HEK293 (cell line): ENCODE data around the gene SNX7.

Experiments used
- CTCF ChIP-seq: fragments of 450-650 bp; formaldehyde crosslinking; IDR thresholded peaks from 2 replicates; pipeline ENCODE4 v1.5.1; 2016; ENCODE audit warnings: missing biosample characterization, missing genetic modification characterization
- HIC1 ChIP-seq: fragments of 450-650 bp; formaldehyde crosslinking; IDR thresholded peaks from 2 replicates; pipeline ENCODE4 v1.5.1; 2016; ENCODE audit warnings: missing biosample characterization, missing genetic modification characterization
- KLF9 ChIP-seq: fragments of 450-650 bp; formaldehyde crosslinking; IDR thresholded peaks from 2 replicates; pipeline ENCODE4 v1.5.1; 2016; ENCODE audit warnings: missing biosample characterization, missing genetic modification characterization, low read depth
- REST ChIP-seq: fragments of 450-650 bp; formaldehyde crosslinking; IDR thresholded peaks from 2 replicates; pipeline ENCODE4 v1.5.1; 2016; ENCODE audit warnings: missing biosample characterization, missing genetic modification characterization
- SP2 ChIP-seq: fragments of 450-650 bp; formaldehyde crosslinking; IDR thresholded peaks from 2 replicates; pipeline ENCODE4 v1.5.1; 2016; ENCODE audit warnings: missing biosample characterization, missing genetic modification characterization
- ZBTB21 ChIP-seq: fragments of 450-650 bp; formaldehyde crosslinking; IDR thresholded peaks from 2 replicates; pipeline ENCODE4 v1.5.1; 2017; ENCODE audit warnings: missing biosample characterization, missing genetic modification characterization
- ZFP3 ChIP-seq: fragments of 450-650 bp; formaldehyde crosslinking; IDR thresholded peaks from 2 replicates; pipeline ENCODE4 v1.5.1; 2016; ENCODE audit warnings: low read depth, missing biosample characterization, missing genetic modification characterization
- ZFP69B ChIP-seq: fragments of 450-650 bp; formaldehyde crosslinking; IDR thresholded peaks from 2 replicates; pipeline ENCODE4 v1.5.1; 2016; ENCODE audit warnings: missing biosample characterization, missing genetic modification characterization
- ZNF133 ChIP-seq: fragments of 450-650 bp; formaldehyde crosslinking; IDR thresholded peaks from 2 replicates; pipeline ENCODE4 v1.5.1; 2016; ENCODE audit warnings: missing biosample characterization, missing genetic modification characterization
- ZNF2 ChIP-seq: fragments of 450-650 bp; formaldehyde crosslinking; IDR thresholded peaks from 2 replicates; pipeline ENCODE4 v1.5.1; 2016; ENCODE audit warnings: missing biosample characterization, missing genetic modification characterization
- ZNF701 ChIP-seq: fragments of 450-650 bp; formaldehyde crosslinking; IDR thresholded peaks from 2 replicates; pipeline ENCODE4 v1.5.1; 2016; ENCODE audit warnings: missing biosample characterization, missing genetic modification characterization
- ZNF777 ChIP-seq: fragments of 450-650 bp; formaldehyde crosslinking; IDR thresholded peaks from 2 replicates; pipeline ENCODE4 v1.5.1; 2017; ENCODE audit warnings: missing biosample characterization, missing genetic modification characterization, borderline replicate concordance
- ZSCAN30 ChIP-seq: fragments of 450-650 bp; IDR thresholded peaks from 2 replicates; pipeline ENCODE4 v1.5.1; 2018; ENCODE audit warnings: missing biosample characterization, mild to moderate bottlenecking, missing genetic modification characterization, moderate library complexity

GRCh38 chr1:98763488-98764150 lies 102.1 kb downstream of the SNX7 start:
- TF ChIP-seq KLF9 (tag by site-specific recombination) (no peak), CTCF (tag by site-specific recombination) (no peak), ZFP69B (no peak), SP2 (tag by site-specific recombination) (no peak), ZNF2 (no peak), ZNF701 (no peak), ZBTB21 (tag by site-specific recombination) (no peak), ZSCAN30 (no peak), ZNF777 (tag by site-specific recombination) (no peak), REST (no peak), ZNF133 (tag by site-specific recombination) (no peak), HIC1 (no peak), ZFP3 (tag by site-specific recombination) (no peak)
